HG03097 (cell line): ENCODE results near the gene KRTAP4-12.
"Not testable (repeated sequence)": the region's sequence is repeated elsewhere in the genome, so short reads cannot be mapped to it uniquely, and the experiment has no call there.

Source experiments
- ATAC-seq: cut with Tn5 transposase; IDR thresholded peaks from one replicate; pipeline ENCODE4 v1.9.1; 2021; ENCODE audit not compliant: unreplicated experiment, low FRiP score

The KRTAP4-12 gene

DNA sequence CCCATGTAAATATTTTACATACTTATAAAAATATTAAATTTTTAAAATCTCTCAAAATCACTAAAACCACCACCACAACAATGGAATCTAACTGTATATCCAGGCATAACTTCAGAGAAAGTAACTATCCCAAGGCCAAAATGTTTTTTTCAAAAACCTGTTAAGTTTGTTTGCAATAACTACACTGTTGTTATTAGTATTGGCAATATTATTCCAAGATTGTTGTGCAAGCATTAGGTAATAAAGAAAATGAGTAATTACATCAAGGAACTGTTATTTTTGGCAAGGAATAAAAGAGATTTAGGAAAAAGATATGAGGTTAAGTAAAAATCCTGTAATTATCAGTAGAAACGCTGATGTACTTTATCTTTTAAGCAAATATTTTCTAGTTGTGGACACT, 3.4 kb upstream of the KRTAP4-12 start:
- no peak for ATAC-seq

DNA sequence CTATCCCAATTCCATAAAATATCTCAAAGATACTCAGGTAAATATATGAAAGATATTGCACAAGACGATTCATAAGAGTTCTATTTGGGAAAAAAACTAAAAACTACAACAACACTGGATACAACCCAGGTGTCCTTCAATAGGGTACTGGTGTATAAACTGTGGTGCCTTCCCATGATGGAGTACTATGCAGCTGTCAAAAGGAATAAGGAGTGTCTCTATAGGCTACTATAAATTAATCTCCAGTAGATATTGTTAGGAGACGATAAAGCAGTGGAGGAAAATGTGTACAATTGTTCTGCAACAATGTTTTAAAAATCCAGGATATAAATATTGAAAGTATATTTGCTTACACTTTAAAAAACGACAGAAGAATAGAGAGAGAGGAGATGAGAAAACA, 2.4 kb upstream of the KRTAP4-12 start:
- no peak for ATAC-seq

DNA sequence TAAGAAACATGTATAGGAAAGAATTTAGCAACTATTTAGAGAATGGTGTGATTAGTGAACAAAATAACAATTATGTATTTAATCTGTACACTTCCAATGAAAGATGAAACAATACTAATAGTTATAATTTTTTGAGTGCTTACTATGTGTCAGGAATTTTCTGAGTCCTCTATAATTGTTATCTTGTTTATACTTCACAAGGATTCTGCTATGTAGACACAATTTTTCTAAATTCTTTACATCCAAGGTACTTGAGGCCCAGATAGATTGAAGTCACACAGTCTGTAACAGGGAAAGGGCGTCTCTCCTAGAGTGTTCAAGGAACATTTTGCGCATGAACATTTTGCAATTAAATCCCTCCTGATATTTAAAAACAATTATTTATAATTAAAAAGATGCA, 1.1 kb upstream of the KRTAP4-12 start:
- ATAC-seq, result no peak

DNA sequence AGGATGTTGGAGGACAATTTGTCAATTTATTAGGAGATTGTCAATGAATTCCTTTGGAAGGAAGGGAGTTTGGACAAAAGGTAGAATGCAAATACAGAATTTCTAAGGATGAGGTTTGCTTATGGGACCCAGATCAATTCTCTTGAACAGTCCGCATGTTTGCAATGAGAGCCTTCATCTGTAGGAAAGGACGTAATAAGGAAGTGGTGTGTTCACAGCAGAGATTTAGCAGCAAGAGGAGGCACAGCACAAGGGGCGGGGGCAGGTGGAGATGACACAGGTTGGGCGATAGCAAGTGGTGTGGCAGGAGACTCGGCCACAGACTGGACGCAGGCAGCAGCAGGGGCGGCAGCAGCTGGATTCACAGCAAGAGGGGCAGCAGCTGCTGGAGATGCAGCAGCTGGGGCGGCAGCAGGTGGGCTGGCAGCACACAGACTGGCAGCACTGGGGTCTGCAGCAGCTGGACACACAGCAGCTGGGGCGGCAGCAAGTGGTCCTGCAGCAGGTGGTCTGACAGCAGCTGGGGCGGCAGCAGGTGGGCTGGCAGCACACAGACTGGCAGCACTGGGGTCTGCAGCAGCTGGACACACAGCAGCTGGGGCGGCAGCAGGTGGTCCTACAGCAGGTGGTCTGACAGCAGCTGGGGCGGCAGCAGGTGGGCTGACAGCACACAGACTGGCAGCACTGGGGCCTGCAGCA, 541 bp downstream of the KRTAP4-12 start:
- not testable (repeated sequence) for ATAC-seq

DNA sequence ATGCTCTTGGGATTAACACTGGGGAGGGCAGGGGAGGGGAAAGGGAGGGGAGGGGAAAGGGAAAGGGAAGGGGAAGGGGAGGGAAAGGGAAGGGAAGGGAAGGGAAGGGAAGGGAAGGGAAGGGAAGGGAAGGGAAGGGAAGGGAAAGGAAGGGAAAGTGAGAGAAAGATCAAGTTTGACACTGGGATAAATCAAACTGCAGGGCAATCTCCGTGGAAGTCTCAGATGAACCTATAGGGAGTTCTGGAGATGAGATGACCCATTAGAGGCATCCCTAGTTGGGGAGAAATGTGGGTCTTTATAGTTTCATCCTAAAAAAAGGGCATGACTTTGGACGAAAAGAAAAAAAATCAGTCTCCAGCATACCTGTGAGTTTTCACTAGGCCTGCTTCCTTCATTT, 2.2 kb downstream of the KRTAP4-12 start:
- ATAC-seq, result no peak

DNA sequence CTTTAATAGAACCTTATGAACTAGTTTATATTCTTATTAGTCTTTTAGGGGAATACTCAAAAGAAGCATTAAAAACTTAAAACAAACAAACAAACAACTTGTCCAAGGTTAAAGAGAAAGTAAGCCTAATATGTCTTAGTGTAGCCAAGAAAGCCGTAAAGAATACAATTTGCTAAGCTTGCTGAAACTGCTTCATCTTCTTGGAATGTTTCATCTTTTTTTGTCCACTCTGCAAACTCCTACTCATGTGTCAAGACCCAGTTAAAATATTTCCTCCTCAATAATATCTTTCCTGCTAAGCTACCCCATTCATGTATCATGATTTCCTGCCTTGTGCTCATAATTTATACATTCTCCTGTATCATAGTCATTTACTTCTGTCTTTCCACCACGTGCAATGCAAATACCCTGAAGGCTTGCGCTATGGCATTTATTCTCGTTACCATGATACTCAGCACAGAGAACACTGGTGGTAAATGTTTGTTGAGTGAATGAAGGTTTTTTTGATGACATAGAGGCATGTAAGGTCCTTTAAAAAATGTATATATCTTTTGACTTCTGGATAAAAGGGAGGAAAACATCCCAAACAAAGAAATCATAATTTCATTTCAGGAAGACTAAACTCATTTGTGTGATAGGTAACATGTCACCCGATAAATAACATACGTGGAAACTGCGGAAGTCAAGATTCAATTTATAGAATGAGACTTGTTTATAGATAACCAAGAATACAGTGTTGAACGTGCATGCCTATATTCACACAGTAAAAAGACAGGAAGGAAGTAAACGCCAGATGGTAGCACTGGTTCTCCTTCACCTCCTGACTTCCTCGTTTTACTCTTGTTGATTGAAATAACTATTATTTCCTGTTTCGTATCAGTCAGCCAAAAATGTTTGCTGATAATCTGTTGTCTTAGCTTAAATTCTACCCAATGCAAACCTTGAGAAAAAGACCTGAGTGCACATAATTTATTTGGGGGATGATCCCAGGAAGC, 4.0 kb downstream of the KRTAP4-12 start:
- not testable (repeated sequence) for ATAC-seq

DNA sequence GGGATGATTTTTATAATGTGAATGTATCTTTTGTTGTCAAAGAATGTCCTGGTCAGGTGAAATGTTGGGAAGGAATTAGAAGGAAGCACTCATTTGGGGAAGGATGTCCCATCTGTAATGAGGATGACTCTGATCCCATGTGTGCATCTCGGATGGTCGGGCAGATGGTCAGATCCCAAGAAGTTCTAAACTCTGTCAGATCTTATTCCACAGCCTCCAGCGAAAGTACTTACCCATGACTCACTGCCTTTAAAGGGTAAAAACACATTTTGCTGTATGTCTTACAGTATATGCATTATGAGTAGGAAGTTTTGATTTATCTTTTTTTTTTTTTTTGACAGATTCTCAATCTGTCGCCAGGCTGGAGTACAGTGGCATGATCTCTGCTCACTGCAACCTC, 5.3 kb downstream of the KRTAP4-12 start:
- no peak for ATAC-seq

DNA sequence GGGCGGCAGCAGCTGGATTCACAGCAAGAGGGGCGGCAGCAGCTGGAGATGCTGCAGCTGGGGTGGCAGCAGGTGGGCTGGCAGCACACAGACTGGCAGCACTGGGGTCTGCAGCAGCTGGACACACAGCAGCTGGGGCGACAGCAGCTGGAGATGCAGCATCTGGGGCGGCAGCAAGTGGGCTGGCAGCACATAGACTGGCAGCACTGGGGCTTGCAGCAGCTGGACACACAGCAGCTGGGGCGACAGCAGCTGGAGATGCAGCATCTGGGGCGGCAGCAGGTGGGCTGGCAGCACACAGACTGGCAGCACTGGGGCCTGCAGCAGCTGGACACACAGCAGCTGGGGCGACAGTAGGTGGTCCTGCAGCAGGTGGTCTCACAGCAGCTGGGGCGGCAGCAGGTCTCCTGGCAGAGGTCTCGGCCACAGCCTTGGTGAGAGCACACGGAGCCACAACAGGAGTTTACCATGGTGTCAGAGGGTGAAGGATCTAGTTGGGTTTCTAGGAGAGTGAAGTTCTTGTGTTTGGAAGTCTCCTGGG, 6.1 kb downstream of the KRTAP4-12 start, which contains the start of gene KRTAP4-11:
Gene KRTAP4-11 (minus strand): TSS at position 528 of the 541 bp plus-strand sequence. CDS start 58 bp downstream, at position 470.
- ATAC-seq, result not testable (repeated sequence)

DNA sequence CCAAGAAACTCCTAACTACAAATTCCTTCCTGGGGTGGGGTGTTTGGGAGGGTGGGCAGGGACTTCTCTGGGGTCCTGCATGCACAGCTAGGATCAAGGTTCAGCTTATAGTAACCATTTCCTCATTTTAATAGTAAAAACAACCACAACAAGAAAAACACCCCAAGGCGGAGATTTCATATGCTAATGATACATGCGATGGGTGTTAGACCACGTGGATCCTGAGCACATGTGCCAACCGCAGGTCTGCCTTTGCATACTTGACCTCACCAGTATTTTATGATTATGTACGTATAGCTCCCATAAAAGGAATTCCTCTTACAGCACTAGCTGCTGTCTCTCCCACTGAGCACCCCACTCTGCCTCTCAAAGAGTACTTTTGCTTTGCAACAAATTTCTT, 7.7 kb downstream of the KRTAP4-12 start:
- no peak for ATAC-seq

DNA sequence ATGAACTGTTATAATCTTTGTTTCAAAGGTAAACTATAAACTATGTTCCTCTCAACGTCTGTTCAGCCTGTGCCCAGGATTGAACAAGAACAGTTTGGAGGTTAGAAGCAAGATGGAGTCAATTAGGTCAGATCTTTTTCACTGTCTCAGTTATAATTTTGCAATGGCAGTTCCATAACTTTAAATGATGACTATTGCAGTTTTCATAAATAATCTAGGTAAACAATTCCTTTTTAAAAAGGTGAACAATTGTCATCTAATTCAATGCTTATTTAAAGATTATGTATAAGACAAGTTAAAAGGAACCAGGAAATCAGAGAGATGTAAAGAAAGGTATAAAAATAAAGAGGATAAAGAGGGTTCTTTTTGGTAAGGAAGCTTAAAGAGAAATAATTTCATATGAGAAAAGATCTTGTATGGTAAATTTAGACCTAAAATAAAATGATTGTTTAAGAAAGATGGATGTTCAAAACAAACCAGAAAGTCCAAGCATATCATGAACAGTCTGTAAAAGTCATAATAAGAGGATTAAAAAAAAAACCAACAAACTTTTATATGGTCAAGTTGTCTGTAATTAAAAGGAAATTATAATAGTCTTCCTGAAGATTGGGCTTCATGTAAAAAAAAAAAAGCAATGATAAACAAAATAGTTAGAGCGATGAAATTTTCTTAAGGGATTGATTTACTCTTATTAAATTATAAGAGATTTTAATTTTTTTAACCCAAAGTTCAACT, 12.7 kb downstream of the KRTAP4-12 start:
- no peak for ATAC-seq

DNA sequence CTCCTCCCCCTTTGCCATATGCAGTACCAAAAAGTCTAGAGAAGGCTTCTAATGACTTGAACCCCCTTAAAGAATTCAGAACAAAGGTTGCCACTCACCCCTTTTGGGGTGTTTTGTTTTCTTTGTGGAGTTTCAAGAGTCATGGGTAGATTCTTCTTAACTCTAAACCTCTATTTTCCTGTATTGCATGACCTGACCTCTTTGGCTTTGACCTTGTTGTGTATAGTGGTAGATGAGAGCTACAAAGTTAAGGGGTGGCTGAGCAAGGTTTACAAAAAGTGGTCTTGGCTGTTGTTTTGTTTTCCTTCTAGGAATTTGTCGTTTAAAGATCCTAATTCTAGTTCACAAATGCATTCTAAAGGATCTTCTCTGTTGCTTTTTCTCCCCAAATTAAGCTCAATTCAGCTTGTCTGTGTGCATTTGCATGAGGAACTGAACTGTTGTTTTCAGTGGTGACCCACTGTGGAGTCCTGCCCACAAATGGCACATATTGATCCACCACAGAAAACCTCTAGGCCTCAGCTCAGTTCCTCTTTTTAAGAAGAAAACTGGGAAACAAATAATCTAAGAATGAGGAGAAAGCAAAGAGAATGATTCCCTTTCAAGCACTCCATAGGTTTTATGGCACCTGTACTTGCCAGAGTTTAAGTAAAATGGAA, 15.1 kb downstream of the KRTAP4-12 start:
- not testable (repeated sequence) for ATAC-seq

DNA sequence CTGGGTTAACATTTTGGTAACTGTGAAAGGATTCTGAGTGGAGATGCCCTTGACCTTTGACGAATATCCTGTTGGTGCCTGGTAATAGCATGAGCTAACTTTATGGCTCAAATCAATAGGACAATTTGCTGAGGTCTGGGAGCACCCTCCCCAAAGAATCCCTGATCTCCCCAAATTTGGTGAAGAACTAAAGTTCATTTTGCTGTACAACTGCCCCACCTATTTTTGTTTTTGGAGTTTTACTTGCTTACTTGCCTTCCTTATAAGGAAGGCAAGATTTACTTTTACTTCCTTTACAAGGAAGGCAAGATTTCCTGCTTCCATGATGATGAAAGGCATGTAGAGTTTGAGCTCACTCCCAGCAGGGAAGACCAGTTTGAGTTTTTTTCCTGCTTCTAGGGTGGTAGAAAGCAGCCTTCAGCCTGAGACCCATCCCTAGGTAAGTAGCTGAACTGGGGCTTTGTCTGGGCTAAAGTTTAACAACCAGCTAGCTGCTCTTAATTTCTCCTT, 16.0 kb downstream of the KRTAP4-12 start:
- no peak for ATAC-seq

DNA sequence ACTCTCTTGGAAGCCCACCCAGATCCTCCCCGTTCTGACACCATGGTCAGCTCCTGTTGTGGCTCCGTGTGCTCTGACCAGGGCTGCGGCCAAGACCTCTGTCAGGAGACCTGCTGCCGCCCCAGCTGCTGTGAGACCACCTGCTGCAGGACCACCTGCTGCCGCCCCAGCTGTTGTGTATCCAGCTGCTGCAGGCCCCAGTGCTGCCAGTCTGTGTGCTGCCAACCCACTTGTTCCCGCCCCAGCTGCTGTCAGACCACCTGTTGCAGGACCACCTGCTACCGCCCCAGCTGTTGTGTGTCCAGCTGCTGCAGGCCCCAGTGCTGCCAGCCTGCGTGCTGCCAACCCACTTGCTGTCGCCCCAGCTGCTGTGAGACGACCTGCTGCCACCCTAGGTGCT, 18.6 kb downstream of the KRTAP4-12 start, which contains the start of gene KRTAP4-9:
Gene KRTAP4-9 (plus strand): TSS at position 43 of the 400 bp plus-strand sequence. CDS start 0 bp downstream, at position 43.
- not testable (repeated sequence) for ATAC-seq

DNA sequence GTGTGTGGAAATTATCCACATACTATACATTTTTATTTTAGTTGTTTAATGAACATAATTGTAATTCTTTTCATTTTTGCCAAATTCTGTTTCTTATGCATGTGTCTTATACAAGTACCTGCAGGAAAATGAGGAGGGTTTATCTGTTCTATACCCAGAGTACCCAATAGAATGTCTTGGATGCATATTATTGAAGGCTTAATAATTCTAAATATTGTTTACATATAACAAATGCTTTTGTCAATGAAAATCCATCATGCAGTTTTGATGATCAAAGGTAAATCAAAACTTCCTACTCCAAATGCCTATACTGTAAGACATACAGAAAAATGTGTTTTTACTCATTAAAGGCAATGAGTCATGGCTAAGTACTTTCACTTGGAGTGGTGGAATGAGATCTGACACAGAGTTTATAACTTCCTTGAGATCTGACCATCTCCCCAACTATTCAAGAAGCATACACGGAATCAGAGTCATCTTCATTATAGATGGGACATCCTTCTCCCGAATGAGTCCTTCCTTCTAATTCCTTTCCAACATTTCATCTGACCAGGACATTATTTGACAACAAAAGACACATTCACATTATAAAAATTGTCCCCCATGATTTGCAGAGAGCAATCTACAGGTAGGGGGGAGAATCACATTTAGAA, 19.5 kb downstream of the KRTAP4-12 start:
- not testable (repeated sequence) for ATAC-seq

DNA sequence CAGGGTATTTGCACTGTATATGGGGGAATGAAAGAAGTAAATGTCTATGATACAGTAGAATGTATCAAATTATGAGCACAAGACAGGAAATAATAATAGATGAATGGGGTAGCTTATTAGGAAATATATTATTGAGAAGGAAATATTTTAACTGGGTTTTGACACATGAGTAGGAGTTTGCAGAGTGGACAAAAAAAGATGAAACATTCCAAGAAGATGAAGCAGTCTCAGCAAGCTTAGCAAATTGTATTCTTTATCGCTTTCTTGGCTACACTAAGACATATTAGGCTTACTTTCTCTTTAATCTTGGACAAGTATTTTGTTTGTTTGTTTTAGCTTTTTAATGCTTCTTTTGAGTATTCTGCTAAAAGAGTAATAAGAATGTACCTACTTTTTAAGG, 20.1 kb downstream of the KRTAP4-12 start:
- ATAC-seq, result no peak

DNA sequence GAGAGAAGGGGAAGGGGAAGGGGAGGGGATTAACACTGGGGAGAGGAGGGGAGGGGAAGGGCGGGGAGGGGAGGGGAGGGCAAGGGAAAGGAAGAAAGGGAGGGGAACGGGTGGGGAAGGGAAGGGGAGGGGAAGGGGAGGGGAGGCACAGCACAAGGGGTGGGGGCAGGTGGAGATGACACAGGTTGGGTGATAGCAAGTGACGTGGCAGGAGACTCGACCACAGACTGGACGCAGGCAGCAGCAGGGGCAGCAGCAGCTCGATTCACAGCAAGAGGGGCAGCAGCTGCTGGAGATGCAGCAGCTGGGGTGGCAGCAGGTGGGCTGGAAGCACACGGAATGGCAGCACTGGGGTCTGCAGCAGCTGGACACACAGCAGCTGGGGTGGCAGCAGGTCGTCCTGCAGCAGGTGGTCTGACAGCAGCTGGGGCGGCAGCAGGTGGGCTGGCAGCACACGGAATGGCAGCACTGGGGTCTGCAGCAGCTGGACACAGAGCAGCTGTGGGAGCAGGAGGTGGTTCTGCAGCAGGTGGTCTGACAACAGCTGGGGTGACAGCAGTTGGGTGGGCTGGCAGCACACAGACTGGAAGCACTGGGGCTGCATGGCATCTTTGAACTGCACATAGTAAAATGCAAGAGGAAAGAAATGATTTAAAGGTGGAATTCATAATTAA, 22.3 kb downstream of the KRTAP4-12 start, which contains the start of gene KRTAP4-16:
Gene KRTAP4-16 (minus strand): TSS at position 624 of the 674 bp plus-strand sequence. CDS start 0 bp downstream, at position 624.
- ATAC-seq, result no peak

DNA sequence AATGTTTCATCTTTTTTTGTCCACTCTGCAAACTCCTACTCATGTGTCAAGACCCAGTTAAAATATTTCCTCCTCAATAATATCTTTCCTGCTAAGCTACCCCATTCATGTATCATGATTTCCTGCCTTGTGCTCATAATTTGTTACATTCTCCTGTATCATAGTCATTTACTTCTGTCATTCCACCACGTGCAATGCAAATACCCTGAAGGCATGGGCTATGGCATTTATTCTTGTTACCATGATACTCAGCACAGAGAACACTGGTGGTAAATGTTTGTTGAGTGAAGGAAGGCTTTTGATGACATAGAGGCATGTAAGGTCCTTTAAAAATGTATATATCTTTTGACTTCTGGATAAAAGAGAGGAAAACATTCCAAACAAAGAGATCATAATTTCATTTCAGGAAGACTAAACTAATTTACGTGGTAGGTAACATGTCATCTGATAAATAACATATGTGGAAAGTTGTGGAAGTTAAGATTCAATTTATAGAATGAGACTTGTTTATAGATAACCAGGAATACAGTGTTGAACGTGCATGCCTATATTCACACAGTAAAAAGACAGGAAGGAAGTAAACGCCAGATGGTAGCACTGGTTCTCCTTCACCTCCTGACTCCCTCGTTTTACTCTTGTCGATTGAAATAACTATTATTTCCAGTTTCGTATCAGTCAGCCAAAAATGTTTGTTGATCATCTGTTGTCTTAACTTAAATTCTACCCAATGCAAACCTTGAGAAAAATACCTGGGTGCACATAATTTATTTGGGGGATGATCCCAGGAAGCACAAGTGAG, 24.1 kb downstream of the KRTAP4-12 start:
- ATAC-seq, result not testable (repeated sequence)

DNA sequence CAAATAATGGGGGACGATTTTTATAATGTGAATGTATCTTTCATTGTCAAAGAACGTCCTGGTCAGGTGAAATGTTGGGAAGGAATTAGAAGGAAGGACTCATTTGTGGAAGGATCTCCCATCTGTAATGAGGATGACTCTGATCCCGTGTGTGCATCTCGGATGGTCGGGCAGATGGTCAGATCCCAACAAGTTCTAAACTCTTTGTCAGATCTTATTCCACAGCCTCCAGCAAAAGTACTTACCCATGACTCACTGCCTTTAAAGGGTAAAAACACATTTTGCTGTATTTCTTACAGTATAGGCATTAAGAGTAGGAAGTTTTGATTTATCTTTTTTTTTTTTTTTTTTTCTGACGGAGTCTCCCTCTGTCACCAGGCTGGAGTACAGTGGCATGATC, 25.5 kb downstream of the KRTAP4-12 start:
- ATAC-seq, result no peak
